IMR-90 (cell line): ENCODE measurements around the gene XRCC3. TPM values are rescaled to one million over a fixed set of nuclear protein-coding genes. Genes with fewer than 3 reads are reported as not detected.

Source experiments
- ATAC-seq: fragments of 200-7000 bp; cut with Tn5 transposase; 2 replicates; pipeline ENCODE4 v1.9.1; 2020; ENCODE audit warnings: low read depth, mild to moderate bottlenecking, moderate library complexity
- BruUV-seq: library from RNA; stranded (reverse); fragments of 400-500 nt; replicated peaks from 2 replicates; lab custom pipeline; 2021; lab: Mats Ljungman, UMichigan
- CTCF ChIA-PET: fragments of 300-600 bp; formaldehyde crosslinking; extraction: SDS; loops from one replicate; lab custom pipeline; 2021; ENCODE audit warnings: antibody characterized with exemption; lab: Yijun Ruan, JAX
- POLR2A ChIA-PET: fragments of 300-600 bp; sonication (Branson Sonifier 250); formaldehyde crosslinking; loops from one replicate; lab custom pipeline; 2022; ENCODE audit warnings: antibody characterized with exemption; ENCODE audit not compliant: unreplicated experiment; lab: Charles Lee
- DNase-seq: peaks from one replicate; pipeline ENCODE4 v3.0.0; 2013
- H2AFZ ChIP-seq: replicated peaks from 2 replicates; pipeline ENCODE3; 2013; ENCODE audit warnings: low read length, mild to moderate bottlenecking; ENCODE audit not compliant: poor library complexity
- H2AK5ac ChIP-seq: 2 replicates; pipeline ENCODE4 v1.6.1; 2013; ENCODE audit warnings: low read depth, low read length, inconsistent platforms
- H2AK9ac ChIP-seq: replicated peaks from 2 replicates; pipeline ENCODE3; 2013; ENCODE audit warnings: mild to moderate bottlenecking, low read depth, low read length, moderate library complexity; ENCODE audit not compliant: poor library complexity
- H2BK120ac ChIP-seq: 2 replicates; pipeline ENCODE4 v1.6.1; 2013; ENCODE audit warnings: low read depth, low read length, inconsistent platforms
- H2BK15ac ChIP-seq: 3 replicates; pipeline ENCODE4 v1.6.1; 2013; ENCODE audit warnings: low read depth, low read length, inconsistent platforms
- H2BK20ac ChIP-seq: 2 replicates; pipeline ENCODE4 v1.6.1; 2013; ENCODE audit warnings: low read depth, mild to moderate bottlenecking, inconsistent platforms, low read length, moderate library complexity
- H2BK5ac ChIP-seq: 2 replicates; pipeline ENCODE4 v1.6.1; 2013; ENCODE audit warnings: mild to moderate bottlenecking, low read depth, low read length, inconsistent platforms; ENCODE audit not compliant: poor library complexity, severe bottlenecking
- H3K14ac ChIP-seq: replicated peaks from 2 replicates; pipeline ENCODE4 v1.6.1; 2013; ENCODE audit warnings: low read depth, low read length, inconsistent platforms
- H3K18ac ChIP-seq: 2 replicates; pipeline ENCODE4 v1.6.1; 2013; ENCODE audit warnings: low read depth, low read length, control low read depth
- H3K23ac ChIP-seq: 2 replicates; pipeline ENCODE4 v1.6.1; 2013; ENCODE audit warnings: low read depth, low read length, inconsistent platforms
- H3K27ac ChIP-seq: 2 replicates; pipeline ENCODE4 v1.5.1; 2013; ENCODE audit warnings: mild to moderate bottlenecking, control low read depth, low read length; ENCODE audit not compliant: insufficient read depth
- H3K27me3 ChIP-seq: 2 replicates; pipeline ENCODE4 v1.6.1; 2013; ENCODE audit warnings: low read length; ENCODE audit not compliant: control insufficient read depth, insufficient read depth
- H3K36me3 ChIP-seq: 2 replicates; pipeline ENCODE4 v1.6.1; 2013; ENCODE audit warnings: low read length, mixed read lengths; ENCODE audit not compliant: control insufficient read depth, insufficient read depth
- H3K4ac ChIP-seq: 2 replicates; pipeline ENCODE4 v1.6.1; 2013; ENCODE audit warnings: low read depth, low read length, inconsistent platforms
- H3K4me1 ChIP-seq: 2 replicates; pipeline ENCODE4 v1.6.1; 2013; ENCODE audit warnings: low read length, mixed read lengths; ENCODE audit not compliant: control insufficient read depth, insufficient read depth
- H3K4me2 ChIP-seq: 2 replicates; pipeline ENCODE4 v1.6.1; 2013; ENCODE audit warnings: low read depth, mild to moderate bottlenecking, control low read depth, low read length, moderate library complexity
- H3K4me3 ChIP-seq: 2 replicates; pipeline ENCODE4 v1.5.1; 2013; ENCODE audit warnings: low read depth, mild to moderate bottlenecking, control low read depth, low read length, moderate library complexity; ENCODE audit not compliant: insufficient read depth
- H3K56ac ChIP-seq: 2 replicates; pipeline ENCODE4 v1.6.1; 2013; ENCODE audit warnings: low read length, inconsistent platforms; ENCODE audit not compliant: insufficient read depth; ENCODE audit errors: extremely low read depth
- H3K79me1 ChIP-seq, 2 experiments: 2 replicates each; pipeline ENCODE4 v1.6.1; 2013; ENCODE audit warnings: low read length in 2 of 2, inconsistent platforms in 1 of 2, low read depth in 1 of 2
- H3K9ac ChIP-seq: 2 replicates; pipeline ENCODE4 v1.6.1; 2013; ENCODE audit warnings: low read depth, low read length, control low read depth
- H3K9me1 ChIP-seq: 2 replicates; pipeline ENCODE4 v1.6.1; 2013; ENCODE audit warnings: low read length, inconsistent platforms; ENCODE audit not compliant: insufficient read depth
- H3K9me3 ChIP-seq: 2 replicates; pipeline ENCODE4 v1.6.1; 2013; ENCODE audit warnings: low read length; ENCODE audit not compliant: control insufficient read depth, insufficient read depth
- H4K20me1 ChIP-seq: 2 replicates; pipeline ENCODE4 v1.6.1; 2013; ENCODE audit warnings: low read length, inconsistent platforms; ENCODE audit not compliant: insufficient read depth
- H4K5ac ChIP-seq: 2 replicates; pipeline ENCODE4 v1.6.1; 2013; ENCODE audit warnings: mild to moderate bottlenecking, low read depth, low read length, control low read depth
- H4K8ac ChIP-seq, 2 experiments: 2 replicates each; pipeline ENCODE4 v1.6.1; 2013; ENCODE audit warnings: low read depth in 2 of 2, low read length in 2 of 2, control low read depth in 1 of 2, inconsistent platforms in 1 of 2
- H4K91ac ChIP-seq: 2 replicates; pipeline ENCODE4 v1.6.1; 2013; ENCODE audit warnings: low read depth, low read length, inconsistent platforms; ENCODE audit not compliant: insufficient read depth
- FOS ChIP-seq: fragments of 150-350 bp; IDR thresholded peaks from 2 replicates; pipeline ENCODE4 v1.6.1; 2016; ENCODE audit warnings: low read depth, low read length
- MAFK ChIP-seq: IDR thresholded peaks from 2 replicates; pipeline ENCODE4 v1.6.1; 2012; ENCODE audit warnings: low read depth, low read length, improper control_type of control experiment
- MAZ ChIP-seq: IDR thresholded peaks from 2 replicates; pipeline ENCODE4 v1.6.1; 2012; ENCODE audit warnings: low read depth, mild to moderate bottlenecking, low read length, improper control_type of control experiment, moderate library complexity, borderline replicate concordance
- MXI1 ChIP-seq: IDR thresholded peaks from 2 replicates; pipeline ENCODE4 v1.6.1; 2012; ENCODE audit warnings: low read depth, mild to moderate bottlenecking, low read length, moderate library complexity, borderline replicate concordance
- NFE2L2 ChIP-seq: fragments of 150-350 bp; IDR thresholded peaks from 2 replicates; pipeline ENCODE4 v1.6.1; 2016; ENCODE audit warnings: low read depth, mild to moderate bottlenecking, low read length
- RFX5 ChIP-seq: IDR thresholded peaks from 2 replicates; pipeline ENCODE4 v1.8.0; 2012; ENCODE audit warnings: low read depth, mild to moderate bottlenecking, low read length, moderate library complexity
- WGBS, 2 experiments: methylation state at CpG; one replicate each; pipeline versions ENCODE4 v1.1.5 to v1.1.7; 2013; ENCODE audit warnings: missing lambda C conversion rate in 2 of 2; ENCODE audit not compliant: insufficient read length in 1 of 2; ENCODE audit errors: extremely low coverage in 2 of 2; 5-methylcytosine and 5-hydroxymethylcytosine counted together
- dilution Hi-C: fragments of 300-500 bp; cut with HindIII; formaldehyde crosslinking; loops from one replicate; pipeline ENCODE4 v1.14.3; 2018; ENCODE audit warnings: low sequenced_read_pairs; ENCODE audit not compliant: unreplicated experiment
- in situ Hi-C: fragments of 300-500 bp; cut with MboI; formaldehyde crosslinking; loops from 3 replicates; pipeline ENCODE4 v1.14.3; 2019; ENCODE audit warnings: low sequenced_read_pairs, inconsistent platforms, mixed read lengths
- intact Hi-C: fragments of 100-400 bp; cut with micrococcal nuclease; formaldehyde crosslinking; loops from 2 replicates; pipeline ENCODE4 v1.10.0; 2022
- polyA plus RNA-seq, 3 experiments: library from polyadenylated mRNA; depleted of rRNA; stranded (reverse); fragments of >200 nt; gene quantifications; 2 replicates each; pipeline ENCODE4 v1.2.3, GENCODE V29; 2012; ENCODE audit warnings: low replicate concordance in 1 of 3
- total RNA-seq: library from RNA; depleted of rRNA; stranded (reverse); fragments of >200 nt; gene quantifications from 2 replicates; pipeline ENCODE4 v1.2.3, GENCODE V29; 2012
- TF ChIP-seq, protein P1 (sequence below): conservative IDR thresholded peaks from 2 replicates; pipeline ENCODE4 v1.5.1; 2012; ENCODE audit warnings: mild to moderate bottlenecking, low read depth, low read length, improper control_type of control experiment
- TF ChIP-seq, protein P2 (sequence below): fragments of 150-350 bp; IDR thresholded peaks from 2 replicates; pipeline ENCODE4 v1.6.1; 2016; ENCODE audit warnings: low read depth, mild to moderate bottlenecking, low read length, moderate library complexity, borderline replicate concordance
- TF ChIP-seq, protein P3 (sequence below): fragments of 150-350 bp; IDR thresholded peaks from 2 replicates; pipeline ENCODE4 v1.6.1; 2017; ENCODE audit warnings: mild to moderate bottlenecking, antibody characterized with exemption, low read length, low read depth

Gene XRCC3
- total and polyA plus RNA-seq, 2 of the 4 experiments (the other 2 are of a cell fraction): 8.1 to 9.5 TPM

DNA sequence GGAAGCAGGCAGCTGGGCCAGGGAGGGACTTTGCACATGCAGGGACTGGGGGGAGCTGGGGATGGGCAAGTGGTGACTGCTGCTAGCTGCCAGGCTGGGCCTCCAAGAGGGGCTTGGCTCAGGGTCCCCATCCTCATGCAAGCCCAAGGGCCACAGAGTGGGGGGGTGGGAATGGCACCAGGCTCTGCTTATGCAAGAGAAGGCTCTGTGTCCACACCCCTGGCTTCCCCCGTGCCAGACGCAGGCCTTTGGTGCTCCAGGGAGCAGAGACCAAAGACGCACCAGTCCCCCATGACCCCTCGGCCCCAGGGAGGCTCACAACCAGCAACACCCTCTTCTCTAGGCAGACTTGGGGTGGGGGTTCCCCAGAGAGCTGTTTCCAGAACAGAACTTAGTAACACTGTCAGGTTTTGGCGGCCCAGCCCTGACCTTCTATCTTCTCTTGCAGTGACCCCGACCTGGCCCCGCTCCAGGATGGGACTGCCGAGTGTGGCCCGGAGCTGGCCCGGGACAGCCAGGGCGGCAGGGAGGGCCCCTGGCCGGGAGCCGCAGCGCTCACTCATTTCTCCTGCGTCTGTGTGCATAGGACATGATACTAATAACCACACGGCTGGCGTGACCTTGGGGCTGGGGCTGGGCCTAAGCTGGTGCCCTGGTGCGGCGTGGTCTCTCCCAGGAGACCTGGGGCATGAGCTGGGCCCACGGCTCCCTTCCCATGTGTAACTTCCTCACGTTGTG is 14.3 kb downstream of the XRCC3 start:
- no peak for ATAC-seq
- dilution Hi-C loops (no loop called here), intact Hi-C loops (no loop called here), in situ Hi-C loops (no loop called here)
- Histone ChIP-seq H3K79me1 (peaks cover 27 to 81% of the 10 kb centered on the region in 2 experiments; a peak in 3 of 4 replicates), H2AFZ (peak overlapping the region; percentile 56), H3K27me3 (no peaks in the 10 kb centered on the region), H3K4me3 (no peak overlapping the region), H4K91ac (no peak overlapping the region), H2AK9ac (peak overlapping the region; percentile 9), H4K20me1 (peaks cover 53% of the 10 kb centered on the region), H2BK20ac (no peak overlapping the region), H3K4ac (no peak overlapping the region), H3K14ac (no peak overlapping the region), H3K23ac (no peak overlapping the region), H3K18ac (no peak overlapping the region), H3K56ac (no peak overlapping the region), H3K9me3 (no peaks in the 10 kb centered on the region), H2AK5ac (no peak overlapping the region), H3K9ac (no peak overlapping the region), H3K4me1 (peaks cover 9% of the 10 kb centered on the region), H4K8ac (no peak overlapping the region), H3K27ac (no peak overlapping the region), H3K4me2 (no peak overlapping the region), H2BK5ac (no peak overlapping the region), H3K9me1 (peaks cover 3% of the 10 kb centered on the region; the same call in 1 of the 2 replicates), H2BK15ac (no peak overlapping the region), H2BK120ac (no peak overlapping the region), H3K36me3 (peaks cover 61% of the 10 kb centered on the region), H4K5ac (no peak overlapping the region)
- POLR2A ChIA-PET: no interaction called here
- no TSS peak for BruUV-seq
- DNase-seq: no peak
- TF ChIP-seq MXI1 (no peak), MAFK (no peak), FOS (no peak), RFX5 (no peak), MAZ (no peak), NFE2L2 (no peak)
- TF ChIP-seq, protein P1, sequence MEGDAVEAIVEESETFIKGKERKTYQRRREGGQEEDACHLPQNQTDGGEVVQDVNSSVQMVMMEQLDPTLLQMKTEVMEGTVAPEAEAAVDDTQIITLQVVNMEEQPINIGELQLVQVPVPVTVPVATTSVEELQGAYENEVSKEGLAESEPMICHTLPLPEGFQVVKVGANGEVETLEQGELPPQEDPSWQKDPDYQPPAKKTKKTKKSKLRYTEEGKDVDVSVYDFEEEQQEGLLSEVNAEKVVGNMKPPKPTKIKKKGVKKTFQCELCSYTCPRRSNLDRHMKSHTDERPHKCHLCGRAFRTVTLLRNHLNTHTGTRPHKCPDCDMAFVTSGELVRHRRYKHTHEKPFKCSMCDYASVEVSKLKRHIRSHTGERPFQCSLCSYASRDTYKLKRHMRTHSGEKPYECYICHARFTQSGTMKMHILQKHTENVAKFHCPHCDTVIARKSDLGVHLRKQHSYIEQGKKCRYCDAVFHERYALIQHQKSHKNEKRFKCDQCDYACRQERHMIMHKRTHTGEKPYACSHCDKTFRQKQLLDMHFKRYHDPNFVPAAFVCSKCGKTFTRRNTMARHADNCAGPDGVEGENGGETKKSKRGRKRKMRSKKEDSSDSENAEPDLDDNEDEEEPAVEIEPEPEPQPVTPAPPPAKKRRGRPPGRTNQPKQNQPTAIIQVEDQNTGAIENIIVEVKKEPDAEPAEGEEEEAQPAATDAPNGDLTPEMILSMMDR: no peak
- TF ChIP-seq, protein P2, sequence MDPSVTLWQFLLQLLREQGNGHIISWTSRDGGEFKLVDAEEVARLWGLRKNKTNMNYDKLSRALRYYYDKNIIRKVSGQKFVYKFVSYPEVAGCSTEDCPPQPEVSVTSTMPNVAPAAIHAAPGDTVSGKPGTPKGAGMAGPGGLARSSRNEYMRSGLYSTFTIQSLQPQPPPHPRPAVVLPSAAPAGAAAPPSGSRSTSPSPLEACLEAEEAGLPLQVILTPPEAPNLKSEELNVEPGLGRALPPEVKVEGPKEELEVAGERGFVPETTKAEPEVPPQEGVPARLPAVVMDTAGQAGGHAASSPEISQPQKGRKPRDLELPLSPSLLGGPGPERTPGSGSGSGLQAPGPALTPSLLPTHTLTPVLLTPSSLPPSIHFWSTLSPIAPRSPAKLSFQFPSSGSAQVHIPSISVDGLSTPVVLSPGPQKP: no peak
- TF ChIP-seq, protein P3, sequence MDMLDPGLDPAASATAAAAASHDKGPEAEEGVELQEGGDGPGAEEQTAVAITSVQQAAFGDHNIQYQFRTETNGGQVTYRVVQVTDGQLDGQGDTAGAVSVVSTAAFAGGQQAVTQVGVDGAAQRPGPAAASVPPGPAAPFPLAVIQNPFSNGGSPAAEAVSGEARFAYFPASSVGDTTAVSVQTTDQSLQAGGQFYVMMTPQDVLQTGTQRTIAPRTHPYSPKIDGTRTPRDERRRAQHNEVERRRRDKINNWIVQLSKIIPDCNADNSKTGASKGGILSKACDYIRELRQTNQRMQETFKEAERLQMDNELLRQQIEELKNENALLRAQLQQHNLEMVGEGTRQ: no peak
- 40% methylated on average over 2 of the region's 21 CpGs; no CpG with 5 or more reads in 1 of the 2 experiments for WGBS, 2 experiments
- CTCF ChIA-PET: no interaction called here
